IMR-90 (cell line): ENCODE measurements around the gene GOLGA8N. TPM values are rescaled to one million over a fixed set of nuclear protein-coding genes. Genes with fewer than 3 reads are reported as not detected.

Source experiments
- ATAC-seq: fragments of 200-7000 bp; cut with Tn5 transposase; 2 replicates; pipeline ENCODE4 v1.9.1; 2020; ENCODE audit warnings: low read depth, mild to moderate bottlenecking, moderate library complexity
- BruUV-seq: library from RNA; stranded (reverse); fragments of 400-500 nt; replicated peaks from 2 replicates; lab custom pipeline; 2021; lab: Mats Ljungman, UMichigan
- CTCF ChIA-PET: fragments of 300-600 bp; formaldehyde crosslinking; extraction: SDS; loops from one replicate; lab custom pipeline; 2021; ENCODE audit warnings: antibody characterized with exemption; lab: Yijun Ruan, JAX
- POLR2A ChIA-PET: fragments of 300-600 bp; sonication (Branson Sonifier 250); formaldehyde crosslinking; loops from one replicate; lab custom pipeline; 2022; ENCODE audit warnings: antibody characterized with exemption; ENCODE audit not compliant: unreplicated experiment; lab: Charles Lee
- DNase-seq: peaks from one replicate; pipeline ENCODE4 v3.0.0; 2013
- H2AFZ ChIP-seq: replicated peaks from 2 replicates; pipeline ENCODE3; 2013; ENCODE audit warnings: low read length, mild to moderate bottlenecking; ENCODE audit not compliant: poor library complexity
- H2AK5ac ChIP-seq: 2 replicates; pipeline ENCODE4 v1.6.1; 2013; ENCODE audit warnings: low read depth, low read length, inconsistent platforms
- H2AK9ac ChIP-seq: replicated peaks from 2 replicates; pipeline ENCODE3; 2013; ENCODE audit warnings: mild to moderate bottlenecking, low read depth, low read length, moderate library complexity; ENCODE audit not compliant: poor library complexity
- H2BK120ac ChIP-seq: 2 replicates; pipeline ENCODE4 v1.6.1; 2013; ENCODE audit warnings: low read depth, low read length, inconsistent platforms
- H2BK15ac ChIP-seq: 3 replicates; pipeline ENCODE4 v1.6.1; 2013; ENCODE audit warnings: low read depth, low read length, inconsistent platforms
- H2BK20ac ChIP-seq: 2 replicates; pipeline ENCODE4 v1.6.1; 2013; ENCODE audit warnings: low read depth, mild to moderate bottlenecking, inconsistent platforms, low read length, moderate library complexity
- H2BK5ac ChIP-seq: 2 replicates; pipeline ENCODE4 v1.6.1; 2013; ENCODE audit warnings: mild to moderate bottlenecking, low read depth, low read length, inconsistent platforms; ENCODE audit not compliant: poor library complexity, severe bottlenecking
- H3K14ac ChIP-seq: replicated peaks from 2 replicates; pipeline ENCODE4 v1.6.1; 2013; ENCODE audit warnings: low read depth, low read length, inconsistent platforms
- H3K18ac ChIP-seq: 2 replicates; pipeline ENCODE4 v1.6.1; 2013; ENCODE audit warnings: low read depth, low read length, control low read depth
- H3K23ac ChIP-seq: 2 replicates; pipeline ENCODE4 v1.6.1; 2013; ENCODE audit warnings: low read depth, low read length, inconsistent platforms
- H3K27ac ChIP-seq: 2 replicates; pipeline ENCODE4 v1.5.1; 2013; ENCODE audit warnings: mild to moderate bottlenecking, control low read depth, low read length; ENCODE audit not compliant: insufficient read depth
- H3K27me3 ChIP-seq: 2 replicates; pipeline ENCODE4 v1.6.1; 2013; ENCODE audit warnings: low read length; ENCODE audit not compliant: control insufficient read depth, insufficient read depth
- H3K36me3 ChIP-seq: 2 replicates; pipeline ENCODE4 v1.6.1; 2013; ENCODE audit warnings: low read length, mixed read lengths; ENCODE audit not compliant: control insufficient read depth, insufficient read depth
- H3K4ac ChIP-seq: 2 replicates; pipeline ENCODE4 v1.6.1; 2013; ENCODE audit warnings: low read depth, low read length, inconsistent platforms
- H3K4me1 ChIP-seq: 2 replicates; pipeline ENCODE4 v1.6.1; 2013; ENCODE audit warnings: low read length, mixed read lengths; ENCODE audit not compliant: control insufficient read depth, insufficient read depth
- H3K4me2 ChIP-seq: 2 replicates; pipeline ENCODE4 v1.6.1; 2013; ENCODE audit warnings: low read depth, mild to moderate bottlenecking, control low read depth, low read length, moderate library complexity
- H3K4me3 ChIP-seq: 2 replicates; pipeline ENCODE4 v1.5.1; 2013; ENCODE audit warnings: low read depth, mild to moderate bottlenecking, control low read depth, low read length, moderate library complexity; ENCODE audit not compliant: insufficient read depth
- H3K56ac ChIP-seq: 2 replicates; pipeline ENCODE4 v1.6.1; 2013; ENCODE audit warnings: low read length, inconsistent platforms; ENCODE audit not compliant: insufficient read depth; ENCODE audit errors: extremely low read depth
- H3K79me1 ChIP-seq, 2 experiments: 2 replicates each; pipeline ENCODE4 v1.6.1; 2013; ENCODE audit warnings: low read length in 2 of 2, inconsistent platforms in 1 of 2, low read depth in 1 of 2
- H3K9ac ChIP-seq: 2 replicates; pipeline ENCODE4 v1.6.1; 2013; ENCODE audit warnings: low read depth, low read length, control low read depth
- H3K9me1 ChIP-seq: 2 replicates; pipeline ENCODE4 v1.6.1; 2013; ENCODE audit warnings: low read length, inconsistent platforms; ENCODE audit not compliant: insufficient read depth
- H3K9me3 ChIP-seq: 2 replicates; pipeline ENCODE4 v1.6.1; 2013; ENCODE audit warnings: low read length; ENCODE audit not compliant: control insufficient read depth, insufficient read depth
- H4K20me1 ChIP-seq: 2 replicates; pipeline ENCODE4 v1.6.1; 2013; ENCODE audit warnings: low read length, inconsistent platforms; ENCODE audit not compliant: insufficient read depth
- H4K5ac ChIP-seq: 2 replicates; pipeline ENCODE4 v1.6.1; 2013; ENCODE audit warnings: mild to moderate bottlenecking, low read depth, low read length, control low read depth
- H4K8ac ChIP-seq, 2 experiments: 2 replicates each; pipeline ENCODE4 v1.6.1; 2013; ENCODE audit warnings: low read depth in 2 of 2, low read length in 2 of 2, control low read depth in 1 of 2, inconsistent platforms in 1 of 2
- H4K91ac ChIP-seq: 2 replicates; pipeline ENCODE4 v1.6.1; 2013; ENCODE audit warnings: low read depth, low read length, inconsistent platforms; ENCODE audit not compliant: insufficient read depth
- BHLHE40 ChIP-seq: fragments of 150-350 bp; IDR thresholded peaks from 2 replicates; pipeline ENCODE4 v1.6.1; 2016; ENCODE audit warnings: mild to moderate bottlenecking, low read depth, low read length
- MAZ ChIP-seq: IDR thresholded peaks from 2 replicates; pipeline ENCODE4 v1.6.1; 2012; ENCODE audit warnings: low read depth, mild to moderate bottlenecking, low read length, improper control_type of control experiment, moderate library complexity, borderline replicate concordance
- NFE2L2 ChIP-seq: fragments of 150-350 bp; IDR thresholded peaks from 2 replicates; pipeline ENCODE4 v1.6.1; 2016; ENCODE audit warnings: low read depth, mild to moderate bottlenecking, low read length
- POLR2A ChIP-seq: IDR thresholded peaks from 2 replicates; pipeline ENCODE4 v1.6.1; 2012; ENCODE audit warnings: mild to moderate bottlenecking, low read depth, low read length
- RCOR1 ChIP-seq: IDR thresholded peaks from 2 replicates; pipeline ENCODE4 v1.6.1; 2012; ENCODE audit warnings: mild to moderate bottlenecking, low read length, improper control_type of control experiment; ENCODE audit not compliant: insufficient replicate concordance
- RFX5 ChIP-seq: IDR thresholded peaks from 2 replicates; pipeline ENCODE4 v1.8.0; 2012; ENCODE audit warnings: low read depth, mild to moderate bottlenecking, low read length, moderate library complexity
- SMC3 ChIP-seq: fragments of 150-350 bp; IDR thresholded peaks from 2 replicates; pipeline ENCODE4 v1.6.1; 2016; ENCODE audit warnings: low read depth, mild to moderate bottlenecking, antibody characterized with exemption, low read length, moderate library complexity
- WGBS, 2 experiments: methylation state at CpG; one replicate each; pipeline versions ENCODE4 v1.1.5 to v1.1.7; 2013; ENCODE audit warnings: missing lambda C conversion rate in 2 of 2; ENCODE audit not compliant: insufficient read length in 1 of 2; ENCODE audit errors: extremely low coverage in 2 of 2; 5-methylcytosine and 5-hydroxymethylcytosine counted together
- dilution Hi-C: fragments of 300-500 bp; cut with HindIII; formaldehyde crosslinking; loops from one replicate; pipeline ENCODE4 v1.14.3; 2018; ENCODE audit warnings: low sequenced_read_pairs; ENCODE audit not compliant: unreplicated experiment
- in situ Hi-C: fragments of 300-500 bp; cut with MboI; formaldehyde crosslinking; loops from 3 replicates; pipeline ENCODE4 v1.14.3; 2019; ENCODE audit warnings: low sequenced_read_pairs, inconsistent platforms, mixed read lengths
- intact Hi-C: fragments of 100-400 bp; cut with micrococcal nuclease; formaldehyde crosslinking; loops from 2 replicates; pipeline ENCODE4 v1.10.0; 2022
- polyA plus RNA-seq, 3 experiments: library from polyadenylated mRNA; depleted of rRNA; stranded (reverse); fragments of >200 nt; gene quantifications; 2 replicates each; pipeline ENCODE4 v1.2.3, GENCODE V29; 2012; ENCODE audit warnings: low replicate concordance in 1 of 3
- total RNA-seq: library from RNA; depleted of rRNA; stranded (reverse); fragments of >200 nt; gene quantifications from 2 replicates; pipeline ENCODE4 v1.2.3, GENCODE V29; 2012
- TF ChIP-seq, protein P1 (sequence below): fragments of 150-350 bp; IDR thresholded peaks from 2 replicates; pipeline ENCODE4 v1.6.1; 2017; ENCODE audit warnings: mild to moderate bottlenecking, antibody characterized with exemption, low read length, low read depth
- TF ChIP-seq, protein P2 (sequence below): fragments of 150-350 bp; IDR thresholded peaks from 2 replicates; pipeline ENCODE4 v1.6.1; 2016; ENCODE audit warnings: low read depth, mild to moderate bottlenecking, low read length, moderate library complexity, borderline replicate concordance

Gene GOLGA8N
- total and polyA plus RNA-seq, 2 of the 4 experiments (the other 2 are of a cell fraction), result 0.72 to 1.8 TPM

DNA sequence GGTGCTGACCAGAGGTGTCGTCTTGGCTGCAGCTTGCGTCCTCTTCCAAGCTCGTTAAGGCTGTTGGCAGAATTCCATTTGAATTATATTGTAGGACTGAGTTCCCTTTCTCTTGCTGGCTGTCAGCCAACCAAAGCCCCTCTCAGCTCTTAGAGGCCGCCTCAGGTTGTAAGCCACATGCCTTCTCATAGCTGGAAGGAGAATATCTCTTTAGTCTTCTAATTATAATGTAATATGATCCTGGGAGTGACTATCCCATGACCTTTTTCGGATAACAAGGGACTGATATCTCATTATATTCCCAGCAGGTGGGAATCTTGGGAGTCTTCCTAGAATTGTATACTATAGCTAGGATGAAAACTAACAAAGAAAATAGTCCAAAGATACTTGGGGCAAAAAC, 53.0 kb downstream of the GOLGA8N start:
- Histone ChIP-seq H2BK120ac (no peak overlapping the region), H2AFZ (no peak overlapping the region), H2BK20ac (no peak overlapping the region), H3K9ac (no peak overlapping the region), H3K4me3 (no peak overlapping the region), H2AK9ac (no peak overlapping the region), H4K20me1 (no peaks in the 10 kb centered on the region), H3K18ac (no peak overlapping the region), H3K79me1 (peaks cover 0 to 20% of the 10 kb centered on the region in 2 experiments; a peak in 2 of 4 replicates), H3K14ac (no peak overlapping the region), H3K4ac (no peak overlapping the region), H4K91ac (no peak overlapping the region), H4K5ac (no peak overlapping the region), H3K23ac (no peak overlapping the region), H2AK5ac (no peak overlapping the region), H4K8ac (no peak overlapping the region), H3K27me3 (no peaks in the 10 kb centered on the region), H3K4me2 (no peak overlapping the region), H3K36me3 (no peaks in the 10 kb centered on the region), H2BK5ac (no peak overlapping the region), H3K4me1 (peaks cover 15% of the 10 kb centered on the region), H3K9me3 (no peaks in the 10 kb centered on the region), H3K9me1 (peaks cover 12% of the 10 kb centered on the region; the same call in 1 of the 2 replicates), H3K56ac (no peak overlapping the region), H3K27ac (no peak overlapping the region), H2BK15ac (no peak overlapping the region)
- in situ Hi-C loops (loop anchor here (5.0 kb wide), 1 partner anchor 486 kb away; no protein-coding TSS in a partner anchor), intact Hi-C loops (no loop called here), dilution Hi-C loops (no loop called here)
- DNase-seq (no peak), ATAC-seq (no peak)
- BruUV-seq, result no TSS peak
- WGBS, 2 experiments, result no CpG with 5 or more reads among the region's 5 CpGs
- ChIA-PET CTCF (interaction anchor here (0.6 to 1.5 kb wide), 2 partner anchors 25 to 41 kb away, joined by 3 read pairs; no protein-coding TSS in a partner anchor), POLR2A (no interaction called here)
- TF ChIP-seq, protein P1, sequence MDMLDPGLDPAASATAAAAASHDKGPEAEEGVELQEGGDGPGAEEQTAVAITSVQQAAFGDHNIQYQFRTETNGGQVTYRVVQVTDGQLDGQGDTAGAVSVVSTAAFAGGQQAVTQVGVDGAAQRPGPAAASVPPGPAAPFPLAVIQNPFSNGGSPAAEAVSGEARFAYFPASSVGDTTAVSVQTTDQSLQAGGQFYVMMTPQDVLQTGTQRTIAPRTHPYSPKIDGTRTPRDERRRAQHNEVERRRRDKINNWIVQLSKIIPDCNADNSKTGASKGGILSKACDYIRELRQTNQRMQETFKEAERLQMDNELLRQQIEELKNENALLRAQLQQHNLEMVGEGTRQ, result no peak
- TF ChIP-seq POLR2A (no peak), MAZ (no peak), BHLHE40 (no peak), RFX5 (no peak), NFE2L2 (no peak), RCOR1 (no peak), SMC3 (no peak)
- TF ChIP-seq, protein P2, sequence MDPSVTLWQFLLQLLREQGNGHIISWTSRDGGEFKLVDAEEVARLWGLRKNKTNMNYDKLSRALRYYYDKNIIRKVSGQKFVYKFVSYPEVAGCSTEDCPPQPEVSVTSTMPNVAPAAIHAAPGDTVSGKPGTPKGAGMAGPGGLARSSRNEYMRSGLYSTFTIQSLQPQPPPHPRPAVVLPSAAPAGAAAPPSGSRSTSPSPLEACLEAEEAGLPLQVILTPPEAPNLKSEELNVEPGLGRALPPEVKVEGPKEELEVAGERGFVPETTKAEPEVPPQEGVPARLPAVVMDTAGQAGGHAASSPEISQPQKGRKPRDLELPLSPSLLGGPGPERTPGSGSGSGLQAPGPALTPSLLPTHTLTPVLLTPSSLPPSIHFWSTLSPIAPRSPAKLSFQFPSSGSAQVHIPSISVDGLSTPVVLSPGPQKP, result no peak
